ENCODE data around the gene SRL.

DNA sequence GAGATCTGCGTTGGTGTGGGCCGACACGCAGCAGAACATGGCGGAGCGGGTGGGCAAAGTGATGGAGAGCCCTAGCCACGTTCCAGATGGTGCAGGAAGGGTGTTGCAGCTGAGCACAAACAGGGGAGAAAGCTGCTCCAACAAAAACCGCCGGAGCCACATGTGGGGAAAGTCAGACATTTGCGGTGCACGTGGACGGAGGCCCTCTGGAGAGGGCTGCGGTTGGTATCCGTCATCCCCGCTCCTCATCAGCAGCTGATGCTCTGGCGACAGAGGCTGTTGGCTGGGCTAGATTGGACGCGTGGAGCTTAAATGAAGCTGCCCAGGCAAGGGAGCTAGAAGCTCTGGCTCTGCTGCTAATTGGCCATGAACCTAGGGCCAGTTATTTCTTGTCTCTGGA, 82.2 kb downstream of the SRL start:
- TF ChIP-seq, protein P1, sequence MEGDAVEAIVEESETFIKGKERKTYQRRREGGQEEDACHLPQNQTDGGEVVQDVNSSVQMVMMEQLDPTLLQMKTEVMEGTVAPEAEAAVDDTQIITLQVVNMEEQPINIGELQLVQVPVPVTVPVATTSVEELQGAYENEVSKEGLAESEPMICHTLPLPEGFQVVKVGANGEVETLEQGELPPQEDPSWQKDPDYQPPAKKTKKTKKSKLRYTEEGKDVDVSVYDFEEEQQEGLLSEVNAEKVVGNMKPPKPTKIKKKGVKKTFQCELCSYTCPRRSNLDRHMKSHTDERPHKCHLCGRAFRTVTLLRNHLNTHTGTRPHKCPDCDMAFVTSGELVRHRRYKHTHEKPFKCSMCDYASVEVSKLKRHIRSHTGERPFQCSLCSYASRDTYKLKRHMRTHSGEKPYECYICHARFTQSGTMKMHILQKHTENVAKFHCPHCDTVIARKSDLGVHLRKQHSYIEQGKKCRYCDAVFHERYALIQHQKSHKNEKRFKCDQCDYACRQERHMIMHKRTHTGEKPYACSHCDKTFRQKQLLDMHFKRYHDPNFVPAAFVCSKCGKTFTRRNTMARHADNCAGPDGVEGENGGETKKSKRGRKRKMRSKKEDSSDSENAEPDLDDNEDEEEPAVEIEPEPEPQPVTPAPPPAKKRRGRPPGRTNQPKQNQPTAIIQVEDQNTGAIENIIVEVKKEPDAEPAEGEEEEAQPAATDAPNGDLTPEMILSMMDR (conservative IDR thresholded peaks at IDR 0.05; ENCODE audit: low read depth, low read length): no peak
- TF ChIP-seq, protein P2, sequence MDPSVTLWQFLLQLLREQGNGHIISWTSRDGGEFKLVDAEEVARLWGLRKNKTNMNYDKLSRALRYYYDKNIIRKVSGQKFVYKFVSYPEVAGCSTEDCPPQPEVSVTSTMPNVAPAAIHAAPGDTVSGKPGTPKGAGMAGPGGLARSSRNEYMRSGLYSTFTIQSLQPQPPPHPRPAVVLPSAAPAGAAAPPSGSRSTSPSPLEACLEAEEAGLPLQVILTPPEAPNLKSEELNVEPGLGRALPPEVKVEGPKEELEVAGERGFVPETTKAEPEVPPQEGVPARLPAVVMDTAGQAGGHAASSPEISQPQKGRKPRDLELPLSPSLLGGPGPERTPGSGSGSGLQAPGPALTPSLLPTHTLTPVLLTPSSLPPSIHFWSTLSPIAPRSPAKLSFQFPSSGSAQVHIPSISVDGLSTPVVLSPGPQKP (IDR thresholded peaks at IDR 0.05; ENCODE audit: borderline replicate concordance, low read depth, low read length): no peak
- TF ChIP-seq CEBPB (IDR thresholded peaks at IDR 0.05; ENCODE audit: low read depth, low read length): no peak
- TF ChIP-seq, protein P3, sequence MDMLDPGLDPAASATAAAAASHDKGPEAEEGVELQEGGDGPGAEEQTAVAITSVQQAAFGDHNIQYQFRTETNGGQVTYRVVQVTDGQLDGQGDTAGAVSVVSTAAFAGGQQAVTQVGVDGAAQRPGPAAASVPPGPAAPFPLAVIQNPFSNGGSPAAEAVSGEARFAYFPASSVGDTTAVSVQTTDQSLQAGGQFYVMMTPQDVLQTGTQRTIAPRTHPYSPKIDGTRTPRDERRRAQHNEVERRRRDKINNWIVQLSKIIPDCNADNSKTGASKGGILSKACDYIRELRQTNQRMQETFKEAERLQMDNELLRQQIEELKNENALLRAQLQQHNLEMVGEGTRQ (IDR thresholded peaks at IDR 0.05; ENCODE audit: low read depth, low read length): no peak
- TF ChIP-seq SMC3 (IDR thresholded peaks at IDR 0.05; ENCODE audit: low read depth, low read length): no peak
- TF ChIP-seq POLR2A (IDR thresholded peaks at IDR 0.05; ENCODE audit: low read depth, low read length): no peak
- TF ChIP-seq CHD1 (IDR thresholded peaks at IDR 0.05; ENCODE audit: low read depth, low read length): no peak
- no peak for TF ChIP-seq MXI1 (IDR thresholded peaks at IDR 0.05; ENCODE audit: borderline replicate concordance, low read depth, low read length)
- TF ChIP-seq RCOR1 (IDR thresholded peaks at IDR 0.05; ENCODE audit: insufficient replicate concordance, low read length): no peak
- TF ChIP-seq MAFK (IDR thresholded peaks at IDR 0.05; ENCODE audit: low read depth, low read length): no peak
- no peak for TF ChIP-seq FOS (IDR thresholded peaks at IDR 0.05; ENCODE audit: low read depth, low read length)
- TF ChIP-seq RAD21 (IDR thresholded peaks at IDR 0.05; ENCODE audit: low read length): no peak
- no peak for TF ChIP-seq RFX5 (IDR thresholded peaks at IDR 0.05; ENCODE audit: low read depth, low read length)
